ENCODE measurements around the gene GPR55.

GRCh38 chr2:230875347-230876315, 49.4 kb downstream of the GPR55 start:
- TF ChIP-seq CTCF (IDR thresholded peaks at IDR 0.05; ENCODE audit: low read length) (no peak), EZH2phosphoT487 (IDR thresholded peaks at IDR 0.05; ENCODE audit: low read length) (no peak)
